Panc1 (cell line): Measurements from ENCODE around the gene MNAT1. TPM values are rescaled to one million over a fixed set of nuclear protein-coding genes. Genes with fewer than 3 reads are reported as not detected.

ENCODE experiments used
- ATAC-seq: fragments of 200-7000 bp; cut with Tn5 transposase; 2 replicates; pipeline ENCODE4 v1.9.1; 2020; ENCODE audit warnings: mild to moderate bottlenecking, moderate library complexity
- BruUV-seq: library from RNA; stranded (reverse); fragments of 400-500 nt; replicated peaks from 2 replicates; lab custom pipeline; 2021; lab: Mats Ljungman, UMichigan
- CTCF ChIA-PET: fragments of 300-600 bp; sonication (Branson Sonifier 250); formaldehyde crosslinking; loops from one replicate; lab custom pipeline; 2022; ENCODE audit warnings: antibody characterized with exemption; lab: Charles Lee
- POLR2A ChIA-PET: fragments of 300-600 bp; sonication (Branson Sonifier 250); formaldehyde crosslinking; loops from one replicate; lab custom pipeline; 2022; ENCODE audit warnings: antibody characterized with exemption; lab: Charles Lee
- DNase-seq: peaks from one replicate; pipeline ENCODE4 v3.0.0-alpha.2; 2010; ENCODE audit warnings: low read depth, low spot score
- H3K27ac ChIP-seq: 2 replicates; pipeline ENCODE4 v1.5.1; 2011; ENCODE audit warnings: mild to moderate bottlenecking, low read length, inconsistent platforms
- H3K27me3 ChIP-seq: fragments of 200-500 bp; sonication (Bioruptor generic); 2 replicates; pipeline ENCODE4 v1.6.0; 2014; ENCODE audit warnings: low read length, inconsistent platforms; ENCODE audit not compliant: control insufficient read depth, insufficient read depth
- H3K36me3 ChIP-seq: fragments of 200-500 bp; sonication (Bioruptor generic); 2 replicates; pipeline ENCODE4 v1.5.1; 2014; ENCODE audit warnings: inconsistent platforms, mild to moderate bottlenecking, low read length, moderate library complexity; ENCODE audit not compliant: control insufficient read depth, insufficient read depth
- H3K4me1 ChIP-seq: 2 replicates; pipeline ENCODE4 v1.5.1; 2011; ENCODE audit warnings: inconsistent platforms, mild to moderate bottlenecking, low read length, moderate library complexity; ENCODE audit not compliant: control insufficient read depth, insufficient read depth
- H3K4me3 ChIP-seq, 2 experiments: 2 replicates each; pipeline ENCODE4 v1.5.1; 2011 to 2012; ENCODE audit warnings: low read depth in 2 of 2, low read length in 2 of 2, mild to moderate bottlenecking in 2 of 2, inconsistent platforms in 1 of 2, moderate library complexity in 1 of 2
- H3K9me3 ChIP-seq: fragments of 200-500 bp; sonication (Bioruptor generic); 2 replicates; pipeline ENCODE4 v1.5.1; 2014; ENCODE audit warnings: low read depth, mild to moderate bottlenecking, inconsistent platforms, low read length, moderate library complexity; ENCODE audit not compliant: control insufficient read depth, insufficient read depth
- POLR2AphosphoS5 ChIP-seq: IDR thresholded peaks from 2 replicates; pipeline ENCODE4 v1.6.1; 2012; ENCODE audit warnings: mild to moderate bottlenecking, low read depth, low read length, moderate library complexity
- SIN3A ChIP-seq: IDR thresholded peaks from 2 replicates; pipeline ENCODE4 v1.6.1; 2012; ENCODE audit warnings: low read depth, mild to moderate bottlenecking, low read length, moderate library complexity, borderline replicate concordance; ENCODE audit not compliant: insufficient read depth
- TCF7L2 ChIP-seq: IDR thresholded peaks from 2 replicates; pipeline ENCODE4 v1.6.1; 2011; ENCODE audit warnings: mild to moderate bottlenecking, low read depth, low read length, inconsistent platforms
- in situ Hi-C: cut with HindIII; loops from 2 replicates; pipeline ENCODE4 v1.10.0; 2016; ENCODE audit warnings: low sequenced_read_pairs, low pct_unique_long_range_greater_than_20kb
- intact Hi-C: fragments of 100-400 bp; cut with micrococcal nuclease; formaldehyde crosslinking; loops from one replicate; pipeline ENCODE4 v1.10.0; 2022; ENCODE audit not compliant: unreplicated experiment
- total RNA-seq: library from RNA; stranded (reverse); gene quantifications from one replicate; pipeline ENCODE4 v1.2.1, GENCODE V29; 2021; ENCODE audit not compliant: unreplicated experiment
- TF ChIP-seq, protein P1 (sequence below), 2 experiments: IDR thresholded peaks; 2 replicates each; pipeline ENCODE4 v1.6.1; 2011 to 2012; ENCODE audit warnings: low read depth in 2 of 2, control low read depth in 1 of 2, low read length in 1 of 2, mild to moderate bottlenecking in 1 of 2, moderate library complexity in 1 of 2; ENCODE audit not compliant: insufficient read depth in 1 of 2
- TF ChIP-seq, protein P2 (sequence below): fragments of 450-650 bp; IDR thresholded peaks from 2 replicates; pipeline ENCODE4 v1.5.1; 2017; ENCODE audit warnings: mild to moderate bottlenecking

MNAT1 gene
- total RNA-seq, 1 experiment from 2014 or later: 29.4 TPM

DNA sequence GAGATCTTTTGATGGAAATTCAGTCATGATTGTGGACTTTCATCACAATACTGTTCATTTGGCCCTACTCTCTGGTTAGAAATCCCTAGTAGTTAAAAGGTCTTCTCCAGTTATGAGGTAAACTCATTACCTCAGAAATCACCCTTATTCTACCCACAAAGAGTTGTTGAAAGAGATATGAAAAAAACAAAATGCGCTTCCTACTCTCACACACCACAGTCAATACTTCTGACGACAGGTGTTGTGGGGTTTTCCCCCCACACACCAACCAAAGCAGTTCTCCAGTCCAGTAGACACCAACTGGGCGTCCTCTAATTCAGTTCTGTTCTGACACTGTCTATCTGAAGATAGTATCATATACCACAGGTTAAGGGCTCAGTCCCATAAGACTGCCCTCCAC is 191.4 kb downstream of the MNAT1 start:
- DNase-seq: no peak
- H3K4me1 ChIP-seq: no peaks in the 10 kb centered on the region
- BruUV-seq: no TSS peak
- in situ Hi-C loops: no loop called here
- ATAC-seq: no peak
- no peak overlapping the region for H3K4me3 ChIP-seq
- POLR2A ChIA-PET: no interaction called here
- intact Hi-C loops: no loop called here
- no peaks in the 10 kb centered on the region for H3K9me3 ChIP-seq
- TF ChIP-seq, protein P1, sequence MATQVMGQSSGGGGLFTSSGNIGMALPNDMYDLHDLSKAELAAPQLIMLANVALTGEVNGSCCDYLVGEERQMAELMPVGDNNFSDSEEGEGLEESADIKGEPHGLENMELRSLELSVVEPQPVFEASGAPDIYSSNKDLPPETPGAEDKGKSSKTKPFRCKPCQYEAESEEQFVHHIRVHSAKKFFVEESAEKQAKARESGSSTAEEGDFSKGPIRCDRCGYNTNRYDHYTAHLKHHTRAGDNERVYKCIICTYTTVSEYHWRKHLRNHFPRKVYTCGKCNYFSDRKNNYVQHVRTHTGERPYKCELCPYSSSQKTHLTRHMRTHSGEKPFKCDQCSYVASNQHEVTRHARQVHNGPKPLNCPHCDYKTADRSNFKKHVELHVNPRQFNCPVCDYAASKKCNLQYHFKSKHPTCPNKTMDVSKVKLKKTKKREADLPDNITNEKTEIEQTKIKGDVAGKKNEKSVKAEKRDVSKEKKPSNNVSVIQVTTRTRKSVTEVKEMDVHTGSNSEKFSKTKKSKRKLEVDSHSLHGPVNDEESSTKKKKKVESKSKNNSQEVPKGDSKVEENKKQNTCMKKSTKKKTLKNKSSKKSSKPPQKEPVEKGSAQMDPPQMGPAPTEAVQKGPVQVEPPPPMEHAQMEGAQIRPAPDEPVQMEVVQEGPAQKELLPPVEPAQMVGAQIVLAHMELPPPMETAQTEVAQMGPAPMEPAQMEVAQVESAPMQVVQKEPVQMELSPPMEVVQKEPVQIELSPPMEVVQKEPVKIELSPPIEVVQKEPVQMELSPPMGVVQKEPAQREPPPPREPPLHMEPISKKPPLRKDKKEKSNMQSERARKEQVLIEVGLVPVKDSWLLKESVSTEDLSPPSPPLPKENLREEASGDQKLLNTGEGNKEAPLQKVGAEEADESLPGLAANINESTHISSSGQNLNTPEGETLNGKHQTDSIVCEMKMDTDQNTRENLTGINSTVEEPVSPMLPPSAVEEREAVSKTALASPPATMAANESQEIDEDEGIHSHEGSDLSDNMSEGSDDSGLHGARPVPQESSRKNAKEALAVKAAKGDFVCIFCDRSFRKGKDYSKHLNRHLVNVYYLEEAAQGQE (IDR thresholded peaks at IDR 0.05; ENCODE audit: insufficient read depth in 1 of 2, low read depth in 2 of 2, low read length in 1 of 2): no peak
- TF ChIP-seq, protein P2, sequence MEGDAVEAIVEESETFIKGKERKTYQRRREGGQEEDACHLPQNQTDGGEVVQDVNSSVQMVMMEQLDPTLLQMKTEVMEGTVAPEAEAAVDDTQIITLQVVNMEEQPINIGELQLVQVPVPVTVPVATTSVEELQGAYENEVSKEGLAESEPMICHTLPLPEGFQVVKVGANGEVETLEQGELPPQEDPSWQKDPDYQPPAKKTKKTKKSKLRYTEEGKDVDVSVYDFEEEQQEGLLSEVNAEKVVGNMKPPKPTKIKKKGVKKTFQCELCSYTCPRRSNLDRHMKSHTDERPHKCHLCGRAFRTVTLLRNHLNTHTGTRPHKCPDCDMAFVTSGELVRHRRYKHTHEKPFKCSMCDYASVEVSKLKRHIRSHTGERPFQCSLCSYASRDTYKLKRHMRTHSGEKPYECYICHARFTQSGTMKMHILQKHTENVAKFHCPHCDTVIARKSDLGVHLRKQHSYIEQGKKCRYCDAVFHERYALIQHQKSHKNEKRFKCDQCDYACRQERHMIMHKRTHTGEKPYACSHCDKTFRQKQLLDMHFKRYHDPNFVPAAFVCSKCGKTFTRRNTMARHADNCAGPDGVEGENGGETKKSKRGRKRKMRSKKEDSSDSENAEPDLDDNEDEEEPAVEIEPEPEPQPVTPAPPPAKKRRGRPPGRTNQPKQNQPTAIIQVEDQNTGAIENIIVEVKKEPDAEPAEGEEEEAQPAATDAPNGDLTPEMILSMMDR: no peak
- no peak for TF ChIP-seq TCF7L2
- no peak for TF ChIP-seq POLR2AphosphoS5
- no peak for TF ChIP-seq SIN3A
- no peaks in the 10 kb centered on the region for H3K27me3 ChIP-seq
- CTCF ChIA-PET: no interaction called here
- H3K36me3 ChIP-seq: no peaks in the 10 kb centered on the region
- no peak overlapping the region for H3K27ac ChIP-seq

DNA sequence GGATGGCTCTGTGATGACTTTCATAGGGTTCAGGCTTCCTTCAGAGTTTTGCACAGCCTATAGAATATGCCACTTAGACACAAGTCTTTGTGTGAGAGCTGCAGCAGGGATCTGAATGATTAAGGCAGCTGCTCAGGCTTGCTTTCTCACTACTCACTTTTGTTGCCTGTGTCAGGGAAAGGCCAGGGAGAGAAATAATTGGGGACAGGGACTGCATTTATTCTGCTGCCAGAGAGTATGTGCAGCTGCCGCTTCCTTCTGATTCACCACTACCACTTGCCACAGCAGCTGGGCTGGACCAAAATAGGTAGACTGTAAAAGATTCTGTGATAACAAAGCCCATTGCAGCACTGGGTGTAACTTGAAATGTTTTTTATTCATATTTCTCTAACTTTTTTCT is 196.7 kb downstream of the MNAT1 start:
- ChIA-PET POLR2A (no interaction called here), CTCF (no interaction called here)
- intact Hi-C loops: no loop called here
- Histone ChIP-seq H3K36me3 (no peaks in the 10 kb centered on the region), H3K4me1 (no peaks in the 10 kb centered on the region), H3K27me3 (no peaks in the 10 kb centered on the region), H3K9me3 (no peaks in the 10 kb centered on the region), H3K27ac (no peak overlapping the region), H3K4me3 (no peak overlapping the region)
- ATAC-seq (no peak), DNase-seq (no peak)
- BruUV-seq: no TSS peak
- in situ Hi-C loops: no loop called here
- TF ChIP-seq, protein P1 (IDR thresholded peaks at IDR 0.05; ENCODE audit: insufficient read depth in 1 of 2, low read depth in 2 of 2, low read length in 1 of 2): no peak
- TF ChIP-seq, protein P2: no peak
- TF ChIP-seq POLR2AphosphoS5 (no peak), TCF7L2 (no peak), SIN3A (no peak)
